Measurements from ENCODE around the gene MED22.

MED22 gene

GRCh38 chr9:133375724-133376654 is 28.1 kb upstream of the MED22 start, which contains the start of the genes STKLD1 and SURF4:
Gene STKLD1, plus strand, starts transcription at chr9:133376366. Its CDS starts 108 bp downstream, at chr9:133376474.
Gene SURF4, minus strand, starts transcription at chr9:133376060. Its CDS starts 91 bp downstream, at chr9:133375969.
- Histone ChIP-seq H3K27me3 (ENCODE audit: control insufficient read depth, low read length) (peaks cover 5% of the 10 kb centered on the region; the same call in 1 of the 2 replicates), H3K9me2 (replicated peaks; ENCODE audit: control insufficient read depth, low read length) (no peaks in the 10 kb centered on the region), H3F3A (ENCODE audit: control insufficient read depth, insufficient read depth) (peaks cover 2% of the 10 kb centered on the region; the same call in 1 of the 2 replicates), H3K79me2 (ENCODE audit: control insufficient read depth, low read length) (peaks cover 49% of the 10 kb centered on the region), H3K36me3 (ENCODE audit: control insufficient read depth, low read length) (peaks cover 31% of the 10 kb centered on the region), H3K27ac (ENCODE audit: low read depth, low read length) (peak within 1 kb of the TSS; percentile 57), H3K4me2 (ENCODE audit: low read length) (peak within 1 kb of the TSS; percentile 90), H3K4me1 (ENCODE audit: control insufficient read depth, low read length) (peaks cover 48% of the 10 kb centered on the region), H3K4me3 (ENCODE audit: low read length) (peak within 1 kb of the TSS; percentile 90), H4K20me1 (ENCODE audit: control insufficient read depth, insufficient read depth, low read depth, low read length) (peaks cover 17% of the 10 kb centered on the region), H3K9me3 (ENCODE audit: control insufficient read depth, insufficient read depth, low read length) (no peaks in the 10 kb centered on the region)
- TF ChIP-seq CTCF (IDR thresholded peaks at IDR 0.05; ENCODE audit: low read depth, low read length, poor library complexity, severe bottlenecking) (no peak), EZH2phosphoT487 (IDR thresholded peaks at IDR 0.05; ENCODE audit: borderline replicate concordance, low read length) (no peak)

- Histone ChIP-seq H3K4me2 (ENCODE audit: low read length) (peak overlapping the region; percentile 90), H3K79me2 (ENCODE audit: control insufficient read depth, low read length) (peaks cover 57% of the 10 kb centered on the region), H3K9me3 (ENCODE audit: control insufficient read depth, insufficient read depth, low read length) (no peaks in the 10 kb centered on the region), H3K27me3 (ENCODE audit: control insufficient read depth, low read length) (peaks cover 5% of the 10 kb centered on the region; the same call in 1 of the 2 replicates), H3K9me2 (replicated peaks; ENCODE audit: control insufficient read depth, low read length) (no peaks in the 10 kb centered on the region), H3K27ac (ENCODE audit: low read depth, low read length) (peak overlapping the region; percentile 57), H4K20me1 (ENCODE audit: control insufficient read depth, insufficient read depth, low read depth, low read length) (peaks cover 22% of the 10 kb centered on the region), H3F3A (ENCODE audit: control insufficient read depth, insufficient read depth) (peaks cover 5% of the 10 kb centered on the region; the same call in 1 of the 2 replicates), H3K4me1 (ENCODE audit: control insufficient read depth, low read length) (peaks cover 56% of the 10 kb centered on the region), H3K36me3 (ENCODE audit: control insufficient read depth, low read length) (peaks cover 39% of the 10 kb centered on the region), H3K4me3 (ENCODE audit: low read length) (peak overlapping the region; percentile 90)
- TF ChIP-seq CTCF (IDR thresholded peaks at IDR 0.05; ENCODE audit: low read depth, low read length, poor library complexity, severe bottlenecking) (peak; percentile 68), EZH2phosphoT487 (IDR thresholded peaks at IDR 0.05; ENCODE audit: borderline replicate concordance, low read length) (no peak)
These were observed 27.3 kb upstream of the MED22 start for GRCh38 chr9:133375116-133375723.

- peak overlapping the region; percentile 57 for H3K27ac ChIP-seq (ENCODE audit: low read depth, low read length)
- peaks cover 62% of the 10 kb centered on the region for H3K79me2 ChIP-seq (ENCODE audit: control insufficient read depth, low read length)
- no peak for TF ChIP-seq CTCF (IDR thresholded peaks at IDR 0.05; ENCODE audit: low read depth, low read length, poor library complexity, severe bottlenecking)
- no peak for TF ChIP-seq EZH2phosphoT487 (IDR thresholded peaks at IDR 0.05; ENCODE audit: borderline replicate concordance, low read length)
- peak overlapping the region; percentile 90 for H3K4me2 ChIP-seq (ENCODE audit: low read length)
- H3K27me3 ChIP-seq (ENCODE audit: control insufficient read depth, low read length): peaks cover 5% of the 10 kb centered on the region; the same call in 1 of the 2 replicates
- H3F3A ChIP-seq (ENCODE audit: control insufficient read depth, insufficient read depth): peaks cover 5% of the 10 kb centered on the region; the same call in 1 of the 2 replicates
- H3K4me3 ChIP-seq (ENCODE audit: low read length): peak overlapping the region; percentile 90
- peaks cover 27% of the 10 kb centered on the region for H4K20me1 ChIP-seq (ENCODE audit: control insufficient read depth, insufficient read depth, low read depth, low read length)
- no peaks in the 10 kb centered on the region for H3K9me3 ChIP-seq (ENCODE audit: control insufficient read depth, insufficient read depth, low read length)
- H3K36me3 ChIP-seq (ENCODE audit: control insufficient read depth, low read length): peaks cover 45% of the 10 kb centered on the region
- H3K9me2 ChIP-seq (replicated peaks; ENCODE audit: control insufficient read depth, low read length): no peaks in the 10 kb centered on the region
- H3K4me1 ChIP-seq (ENCODE audit: control insufficient read depth, low read length): peaks cover 61% of the 10 kb centered on the region
These were observed 26.7 kb upstream of the MED22 start for GRCh38 chr9:133374612-133375115.

All from DOHH2 (cell line).